Left cardiac atrium (tissue), 4 donors: ENCODE results near the gene DOK7. TPM values are rescaled to one million over a fixed set of nuclear protein-coding genes. Genes with fewer than 3 reads are reported as not detected.

Experiments
- ATAC-seq, 2 donors: fragments of 200-7000 bp; cut with Tn5 transposase; one replicate each; pipeline ENCODE4 v1.9.1; 2020; ENCODE audit warnings: mild to moderate bottlenecking in 2 of 2, moderate library complexity in 2 of 2
- DNase-seq: peaks from one replicate; pipeline ENCODE4 v3.0.0-alpha.2; 2020
- intact Hi-C, 2 donors: fragments of 100-400 bp; cut with DNase I; formaldehyde crosslinking; loops; one replicate each; pipeline versions ENCODE4 v1.14.1 to v1.15.1; 2022 to 2023
- total RNA-seq, 2 donors: library from RNA; stranded (reverse); fragmentation: NEBNext Ultra II Directional; extraction: Animal tissue kit (Norgen Biotek cat#: 25700); gene quantifications; one replicate each; pipeline ENCODE4 v1.2.1, GENCODE V29; 2021
- donor health status: DM: no; HTN: yes; CAD: no.
- donor health status: DM: no; HTN: yes; CAD: no; lungs with severe emphysema.
- donor health status: DM: yes; HTN: yes; CAD: no.
- donor health status: Dilated cardiomyopathy.

The DOK7 gene
- total RNA-seq, 2 donors from 2014 or later = 21.5 to 38.2 TPM

GRCh38 chr4:3479358-3480101 lies 16.4 kb downstream of the DOK7 start:
- DNase-seq (no peak), ATAC-seq (peak in 1 of 2 donors; percentile 9)
- intact Hi-C loops = loop anchor here in 1 of 2 donors (5.0 kb wide), 1 partner anchor 48 kb away; no protein-coding TSS in a partner anchor

- ATAC-seq (peak; percentile 19), DNase-seq (peak; percentile 73)
- intact Hi-C loops = no loop called here
These were observed 17.5 kb downstream of the DOK7 start for GRCh38 chr4:3480528-3481112.

GRCh38 chr4:3481113-3481531 lies 18.0 kb downstream of the DOK7 start:
- ATAC-seq = no peak
- intact Hi-C loops = no loop called here
- DNase-seq = no peak

- ATAC-seq = no peak
These were observed 18.8 kb downstream of the DOK7 start for GRCh38 chr4:3481783-3482393.

GRCh38 chr4:3482707-3483106 lies 19.6 kb downstream of the DOK7 start:
- intact Hi-C loops = no loop called here
- DNase-seq = no peak

More at GRCh38 chr4:3481783-3482393, 18.8 kb downstream of the DOK7 start:
- DNase-seq = no peak
- intact Hi-C loops = no loop called here

GRCh38 chr4:3483471-3483921 lies 20.4 kb downstream of the DOK7 start:
- intact Hi-C loops = no loop called here
- peak; percentile 73 to 79 for ATAC-seq

More at GRCh38 chr4:3482707-3483106, 19.6 kb downstream of the DOK7 start:
- ATAC-seq = no peak

GRCh38 chr4:3484057-3484973 lies 21.2 kb downstream of the DOK7 start:
- intact Hi-C loops = no loop called here
- ATAC-seq = peak; percentile 54 to 60

More at GRCh38 chr4:3483471-3483921, 20.4 kb downstream of the DOK7 start:
- DNase-seq = peak; percentile 80

GRCh38 chr4:3485011-3485791 lies 22.1 kb downstream of the DOK7 start:
- intact Hi-C loops = no loop called here
- DNase-seq (no peak), ATAC-seq (no peak)

More at GRCh38 chr4:3484057-3484973, 21.2 kb downstream of the DOK7 start:
- DNase-seq = peak; percentile 73

GRCh38 chr4:3485886-3486540 lies 22.9 kb downstream of the DOK7 start:
- intact Hi-C loops = no loop called here
- no peak for ATAC-seq
- no peak for DNase-seq

- DNase-seq (no peak), ATAC-seq (no peak)
- intact Hi-C loops = no loop called here
These were observed 23.7 kb downstream of the DOK7 start for GRCh38 chr4:3486541-3487540.

- DNase-seq (no peak), ATAC-seq (no peak)
- intact Hi-C loops = no loop called here
These were observed 24.8 kb downstream of the DOK7 start for GRCh38 chr4:3487861-3488260.

- no peak for ATAC-seq
- intact Hi-C loops = no loop called here
These were observed 25.7 kb downstream of the DOK7 start for GRCh38 chr4:3488820-3489219.

GRCh38 chr4:3489451-3489962 lies 26.4 kb downstream of the DOK7 start:
- ATAC-seq = no peak
- intact Hi-C loops = no loop called here
- no peak for DNase-seq

More at GRCh38 chr4:3488820-3489219, 25.7 kb downstream of the DOK7 start:
- no peak for DNase-seq

GRCh38 chr4:3491681-3492405 lies 28.7 kb downstream of the DOK7 start:
- intact Hi-C loops = no loop called here
- DNase-seq (no peak), ATAC-seq (no peak)
